Measurements from ENCODE around the gene ARRB2. TPM values are rescaled to one million over a fixed set of nuclear protein-coding genes. Genes with fewer than 3 reads are reported as not detected.
A peak's percentile ranks its signal among the peaks of the same experiment; 100 is the strongest.
"Not testable (repeated sequence)": the region's sequence is repeated elsewhere in the genome, so short reads cannot be mapped to it uniquely, and the experiment has no call there.

ARRB2 gene
- total RNA-seq, 1 donor from 2014 or later = 34.9 TPM

- H3K27ac Mint-ChIP-seq = no peak overlapping the region
- no peak for TF ChIP-seq CTCF (IDR thresholded peaks at IDR 0.05; ENCODE audit: unreplicated experiment)
- DNase-seq (ENCODE audit: low spot score in 2 of 2, unreplicated experiment in 2 of 2) = no peak
- no peaks in the 10 kb centered on the region for H3K9me3 Mint-ChIP-seq
- no peak overlapping the region for H3K4me3 Mint-ChIP-seq
- peaks cover 38% of the 10 kb centered on the region for H3K36me3 Mint-ChIP-seq
- H3K27me3 Mint-ChIP-seq (ENCODE audit: low read depth) = no peaks in the 10 kb centered on the region
- peaks cover 3% of the 10 kb centered on the region for H3K4me1 Mint-ChIP-seq
Measured at GRCh38 chr17:4674685-4674998, 35.8 kb upstream of the ARRB2 start.

- Mint-ChIP-seq H3K27me3 (ENCODE audit: low read depth) (no peaks in the 10 kb centered on the region), H3K36me3 (peaks cover 43% of the 10 kb centered on the region), H3K9me3 (no peaks in the 10 kb centered on the region), H3K4me1 (peaks cover 7% of the 10 kb centered on the region), H3K4me3 (no peak overlapping the region), H3K27ac (no peak overlapping the region)
- no peak for DNase-seq (ENCODE audit: low spot score in 2 of 2, unreplicated experiment in 2 of 2)
- TF ChIP-seq CTCF (IDR thresholded peaks at IDR 0.05; ENCODE audit: unreplicated experiment) = no peak
Measured at GRCh38 chr17:4675791-4676190, 34.6 kb upstream of the ARRB2 start.

- no peak for DNase-seq (ENCODE audit: low spot score in 2 of 2, unreplicated experiment in 2 of 2)
- no peak overlapping the region for H3K4me3 Mint-ChIP-seq
- H3K9me3 Mint-ChIP-seq = no peaks in the 10 kb centered on the region
- peaks cover 38% of the 10 kb centered on the region for H3K36me3 Mint-ChIP-seq
- TF ChIP-seq CTCF (IDR thresholded peaks at IDR 0.05; ENCODE audit: unreplicated experiment) = no peak
- H3K4me1 Mint-ChIP-seq = peaks cover 7% of the 10 kb centered on the region
- H3K27me3 Mint-ChIP-seq (ENCODE audit: low read depth) = no peaks in the 10 kb centered on the region
- H3K27ac Mint-ChIP-seq = no peak overlapping the region
Measured at GRCh38 chr17:4676791-4677190, 33.6 kb upstream of the ARRB2 start.

GRCh38 chr17:4678448-4679026 is 31.9 kb upstream of the ARRB2 start:
- no peak for TF ChIP-seq CTCF (IDR thresholded peaks at IDR 0.05; ENCODE audit: unreplicated experiment)
- Mint-ChIP-seq H3K4me3 (no peak overlapping the region), H3K27me3 (ENCODE audit: low read depth) (no peaks in the 10 kb centered on the region), H3K27ac (no peak overlapping the region), H3K9me3 (no peaks in the 10 kb centered on the region), H3K36me3 (peaks cover 45% of the 10 kb centered on the region), H3K4me1 (peaks cover 7% of the 10 kb centered on the region)
- no peak for DNase-seq (ENCODE audit: low spot score in 2 of 2, unreplicated experiment in 2 of 2)

- Mint-ChIP-seq H3K9me3 (no peaks in the 10 kb centered on the region), H3K27me3 (ENCODE audit: low read depth) (no peaks in the 10 kb centered on the region), H3K4me1 (peaks cover 7% of the 10 kb centered on the region), H3K27ac (peak overlapping the region; percentile 39), H3K4me3 (no peak overlapping the region), H3K36me3 (peaks cover 50% of the 10 kb centered on the region)
- TF ChIP-seq CTCF (IDR thresholded peaks at IDR 0.05; ENCODE audit: unreplicated experiment) = no peak
- no peak for DNase-seq (ENCODE audit: low spot score in 2 of 2, unreplicated experiment in 2 of 2)
Measured at GRCh38 chr17:4679658-4680057, 30.8 kb upstream of the ARRB2 start.

- peaks cover 58% of the 10 kb centered on the region for H3K36me3 Mint-ChIP-seq
- not testable (repeated sequence) for H3K4me3 Mint-ChIP-seq; H3K9me3 Mint-ChIP-seq; H3K4me1 Mint-ChIP-seq; DNase-seq (ENCODE audit: low spot score in 2 of 2, unreplicated experiment in 2 of 2); H3K27me3 Mint-ChIP-seq (ENCODE audit: low read depth)
- peak overlapping the region; percentile 2 for H3K27ac Mint-ChIP-seq
Measured at GRCh38 chr17:4683739-4684138, 26.7 kb upstream of the ARRB2 start.

GRCh38 chr17:4689872-4690271 is 20.6 kb upstream of the ARRB2 start:
- H3K4me3 Mint-ChIP-seq; DNase-seq (ENCODE audit: low spot score in 2 of 2, unreplicated experiment in 2 of 2); H3K27ac Mint-ChIP-seq; H3K27me3 Mint-ChIP-seq (ENCODE audit: low read depth); H3K4me1 Mint-ChIP-seq: not testable (repeated sequence)
- Mint-ChIP-seq H3K36me3 (peaks cover 52% of the 10 kb centered on the region), H3K9me3 (peaks cover 14% of the 10 kb centered on the region)

All from mesothelial cell of epicardium (in vitro differentiated cells).